ENCODE results near the gene NR2E1. TPM values are rescaled to one million over a fixed set of nuclear protein-coding genes. Genes with fewer than 3 reads are reported as not detected.

NR2E1 gene
- total RNA-seq, 1 experiment from 2014 or later: not detected

DNA sequence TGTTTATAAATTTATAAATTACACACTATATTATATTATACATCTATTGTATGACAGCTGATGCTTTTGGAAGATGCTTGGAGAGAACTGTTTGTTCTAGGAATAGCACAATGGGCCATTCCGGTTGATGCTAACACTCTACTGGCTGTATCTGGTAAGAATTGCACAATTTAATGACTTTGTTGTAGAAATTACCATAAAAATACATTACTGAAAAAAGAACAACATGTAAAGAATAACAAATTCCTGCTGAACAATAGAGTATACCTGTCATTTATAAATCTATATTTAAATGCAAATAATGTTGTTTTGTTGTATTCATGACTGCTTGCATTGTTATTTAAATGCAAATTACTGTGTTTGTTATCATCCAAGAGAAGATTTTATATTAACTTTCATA is 14.4 kb downstream of the NR2E1 start:
- ATAC-seq (no peak), DNase-seq (ENCODE audit: low spot score) (no peak)
- H3K4me1 Mint-ChIP-seq: peaks cover 47% of the 10 kb centered on the region
- ChIA-PET POLR2A (no interaction called here), CTCF (interaction anchor here (1.6 kb wide), 1 partner anchor 312 kb away, joined by 9 read pairs; no protein-coding TSS in a partner anchor)
- peaks cover 82% of the 10 kb centered on the region for H3K27me3 Mint-ChIP-seq (ENCODE audit: low read depth)
- no peak for TF ChIP-seq ZNF138 (CRISPR knock-in tag; conservative IDR thresholded peaks at IDR 0.05)
- TF ChIP-seq MAX (CRISPR knock-in tag; IDR thresholded peaks at IDR 0.05): no peak
- TF ChIP-seq AR (CRISPR knock-in tag; IDR thresholded peaks at IDR 0.05): no peak
- TF ChIP-seq, protein P1, sequence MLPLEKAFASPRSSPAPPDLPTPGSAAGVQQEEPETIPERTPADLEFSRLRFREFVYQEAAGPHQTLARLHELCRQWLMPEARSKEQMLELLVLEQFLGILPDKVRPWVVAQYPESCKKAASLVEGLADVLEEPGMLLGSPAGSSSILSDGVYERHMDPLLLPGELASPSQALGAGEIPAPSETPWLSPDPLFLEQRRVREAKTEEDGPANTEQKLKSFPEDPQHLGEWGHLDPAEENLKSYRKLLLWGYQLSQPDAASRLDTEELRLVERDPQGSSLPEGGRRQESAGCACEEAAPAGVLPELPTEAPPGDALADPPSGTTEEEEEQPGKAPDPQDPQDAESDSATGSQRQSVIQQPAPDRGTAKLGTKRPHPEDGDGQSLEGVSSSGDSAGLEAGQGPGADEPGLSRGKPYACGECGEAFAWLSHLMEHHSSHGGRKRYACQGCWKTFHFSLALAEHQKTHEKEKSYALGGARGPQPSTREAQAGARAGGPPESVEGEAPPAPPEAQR (CRISPR knock-in tag; IDR thresholded peaks at IDR 0.05): no peak
- TF ChIP-seq ATF1 (CRISPR knock-in tag; IDR thresholded peaks at IDR 0.05): no peak
- no peak for TF ChIP-seq CREM (CRISPR knock-in tag; IDR thresholded peaks at IDR 0.05)
- no peak for TF ChIP-seq JAZF1 (CRISPR knock-in tag; IDR thresholded peaks at IDR 0.05)
- TF ChIP-seq ZNF121 (CRISPR knock-in tag; IDR thresholded peaks at IDR 0.05): no peak
- TF ChIP-seq CDX4 (CRISPR knock-in tag; IDR thresholded peaks at IDR 0.05; ENCODE audit: borderline replicate concordance): no peak
- no peaks in the 10 kb centered on the region for H3K36me3 Mint-ChIP-seq
- no peak overlapping the region for H3K27ac Mint-ChIP-seq
- H3K9me3 Mint-ChIP-seq: no peaks in the 10 kb centered on the region
- no peak overlapping the region for H3K4me3 Mint-ChIP-seq

DNA sequence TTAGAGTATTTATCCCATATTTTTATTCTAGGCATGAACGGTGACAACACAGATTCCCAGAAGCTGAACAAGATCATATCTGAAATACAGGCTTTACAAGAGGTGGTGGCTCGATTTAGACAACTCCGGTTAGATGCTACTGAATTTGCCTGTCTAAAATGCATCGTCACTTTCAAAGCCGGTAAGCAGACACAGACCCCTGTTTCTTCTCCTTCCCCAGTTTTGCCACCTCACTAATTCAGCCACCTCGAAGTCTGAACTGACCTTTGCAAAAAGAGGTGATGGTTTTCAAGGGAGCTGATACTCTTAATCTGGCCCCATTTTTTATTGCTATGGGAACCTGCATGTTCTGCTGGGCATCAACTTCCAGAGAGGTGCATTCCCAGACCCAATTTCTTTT is 15.0 kb downstream of the NR2E1 start:
- no peak overlapping the region for H3K4me3 Mint-ChIP-seq
- no peaks in the 10 kb centered on the region for H3K9me3 Mint-ChIP-seq
- ChIA-PET CTCF (no interaction called here), POLR2A (no interaction called here)
- ATAC-seq (no peak), DNase-seq (ENCODE audit: low spot score) (no peak)
- peaks cover 42% of the 10 kb centered on the region for H3K4me1 Mint-ChIP-seq
- H3K27ac Mint-ChIP-seq: no peak overlapping the region
- no peaks in the 10 kb centered on the region for H3K36me3 Mint-ChIP-seq
- peaks cover 80% of the 10 kb centered on the region for H3K27me3 Mint-ChIP-seq (ENCODE audit: low read depth)
- TF ChIP-seq, protein P2, sequence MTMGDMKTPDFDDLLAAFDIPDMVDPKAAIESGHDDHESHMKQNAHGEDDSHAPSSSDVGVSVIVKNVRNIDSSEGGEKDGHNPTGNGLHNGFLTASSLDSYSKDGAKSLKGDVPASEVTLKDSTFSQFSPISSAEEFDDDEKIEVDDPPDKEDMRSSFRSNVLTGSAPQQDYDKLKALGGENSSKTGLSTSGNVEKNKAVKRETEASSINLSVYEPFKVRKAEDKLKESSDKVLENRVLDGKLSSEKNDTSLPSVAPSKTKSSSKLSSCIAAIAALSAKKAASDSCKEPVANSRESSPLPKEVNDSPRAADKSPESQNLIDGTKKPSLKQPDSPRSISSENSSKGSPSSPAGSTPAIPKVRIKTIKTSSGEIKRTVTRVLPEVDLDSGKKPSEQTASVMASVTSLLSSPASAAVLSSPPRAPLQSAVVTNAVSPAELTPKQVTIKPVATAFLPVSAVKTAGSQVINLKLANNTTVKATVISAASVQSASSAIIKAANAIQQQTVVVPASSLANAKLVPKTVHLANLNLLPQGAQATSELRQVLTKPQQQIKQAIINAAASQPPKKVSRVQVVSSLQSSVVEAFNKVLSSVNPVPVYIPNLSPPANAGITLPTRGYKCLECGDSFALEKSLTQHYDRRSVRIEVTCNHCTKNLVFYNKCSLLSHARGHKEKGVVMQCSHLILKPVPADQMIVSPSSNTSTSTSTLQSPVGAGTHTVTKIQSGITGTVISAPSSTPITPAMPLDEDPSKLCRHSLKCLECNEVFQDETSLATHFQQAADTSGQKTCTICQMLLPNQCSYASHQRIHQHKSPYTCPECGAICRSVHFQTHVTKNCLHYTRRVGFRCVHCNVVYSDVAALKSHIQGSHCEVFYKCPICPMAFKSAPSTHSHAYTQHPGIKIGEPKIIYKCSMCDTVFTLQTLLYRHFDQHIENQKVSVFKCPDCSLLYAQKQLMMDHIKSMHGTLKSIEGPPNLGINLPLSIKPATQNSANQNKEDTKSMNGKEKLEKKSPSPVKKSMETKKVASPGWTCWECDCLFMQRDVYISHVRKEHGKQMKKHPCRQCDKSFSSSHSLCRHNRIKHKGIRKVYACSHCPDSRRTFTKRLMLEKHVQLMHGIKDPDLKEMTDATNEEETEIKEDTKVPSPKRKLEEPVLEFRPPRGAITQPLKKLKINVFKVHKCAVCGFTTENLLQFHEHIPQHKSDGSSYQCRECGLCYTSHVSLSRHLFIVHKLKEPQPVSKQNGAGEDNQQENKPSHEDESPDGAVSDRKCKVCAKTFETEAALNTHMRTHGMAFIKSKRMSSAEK (CRISPR knock-in tag; IDR thresholded peaks at IDR 0.05; ENCODE audit: borderline replicate concordance): no peak
- TF ChIP-seq ZBTB43 (CRISPR knock-in tag; IDR thresholded peaks at IDR 0.05): no peak
- no peak for TF ChIP-seq PREB (CRISPR knock-in tag; IDR thresholded peaks at IDR 0.05; ENCODE audit: borderline replicate concordance)
- TF ChIP-seq ETV6 (CRISPR knock-in tag; IDR thresholded peaks at IDR 0.05): no peak
- no peak for TF ChIP-seq STAT6 (CRISPR knock-in tag; conservative IDR thresholded peaks at IDR 0.05; ENCODE audit: low read depth)
- TF ChIP-seq ATF6 (CRISPR knock-in tag; IDR thresholded peaks at IDR 0.05): no peak
- TF ChIP-seq FOXK1 (CRISPR knock-in tag; IDR thresholded peaks at IDR 0.05): no peak
- TF ChIP-seq GABPB1 (CRISPR knock-in tag; IDR thresholded peaks at IDR 0.05): no peak
- TF ChIP-seq RORB (CRISPR knock-in tag; IDR thresholded peaks at IDR 0.05): no peak

All from WTC11 (cell line).